Measurements from ENCODE around the gene ADGRG3.
"Not testable (repeated sequence)": the region's sequence is repeated elsewhere in the genome, so short reads cannot be mapped to it uniquely, and the experiment has no call there.

The ADGRG3 gene

DNA sequence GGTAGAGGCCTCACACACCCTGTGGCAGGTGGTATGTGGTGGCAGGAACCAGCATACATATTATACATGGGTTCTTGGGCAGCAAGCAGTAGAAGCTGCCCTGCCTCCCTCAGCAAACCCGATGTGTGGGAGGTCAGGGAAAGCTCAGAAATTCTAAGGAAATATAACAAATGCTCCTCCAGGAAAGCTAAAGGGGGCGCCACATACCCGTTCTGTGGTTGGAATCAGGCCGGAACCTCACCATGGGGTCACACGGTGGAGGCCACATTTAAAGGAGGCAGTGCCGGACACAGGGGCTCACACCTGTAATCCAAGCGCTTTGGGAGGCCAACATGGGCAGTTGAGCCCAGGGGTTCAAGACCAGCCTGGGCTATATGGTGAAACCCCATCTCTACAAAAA, 55.1 kb downstream of the ADGRG3 start:
- no peak for DNase-seq

- DNase-seq, result no peak
Observed at GRCh38 chr16:57724531-57724930, 56.4 kb downstream of the ADGRG3 start.

GRCh38 chr16:57725151-57725550, 57.0 kb downstream of the ADGRG3 start:
- no peak for DNase-seq

- no peak for DNase-seq
Observed at GRCh38 chr16:57725554-57725953, 57.4 kb downstream of the ADGRG3 start.

GRCh38 chr16:57725976-57726375, 57.9 kb downstream of the ADGRG3 start:
- DNase-seq, result no peak

- DNase-seq, result no peak
Observed at GRCh38 chr16:57726433-57726947, 58.4 kb downstream of the ADGRG3 start.

GRCh38 chr16:57727610-57728009, 59.5 kb downstream of the ADGRG3 start:
- DNase-seq, result no peak

DNA sequence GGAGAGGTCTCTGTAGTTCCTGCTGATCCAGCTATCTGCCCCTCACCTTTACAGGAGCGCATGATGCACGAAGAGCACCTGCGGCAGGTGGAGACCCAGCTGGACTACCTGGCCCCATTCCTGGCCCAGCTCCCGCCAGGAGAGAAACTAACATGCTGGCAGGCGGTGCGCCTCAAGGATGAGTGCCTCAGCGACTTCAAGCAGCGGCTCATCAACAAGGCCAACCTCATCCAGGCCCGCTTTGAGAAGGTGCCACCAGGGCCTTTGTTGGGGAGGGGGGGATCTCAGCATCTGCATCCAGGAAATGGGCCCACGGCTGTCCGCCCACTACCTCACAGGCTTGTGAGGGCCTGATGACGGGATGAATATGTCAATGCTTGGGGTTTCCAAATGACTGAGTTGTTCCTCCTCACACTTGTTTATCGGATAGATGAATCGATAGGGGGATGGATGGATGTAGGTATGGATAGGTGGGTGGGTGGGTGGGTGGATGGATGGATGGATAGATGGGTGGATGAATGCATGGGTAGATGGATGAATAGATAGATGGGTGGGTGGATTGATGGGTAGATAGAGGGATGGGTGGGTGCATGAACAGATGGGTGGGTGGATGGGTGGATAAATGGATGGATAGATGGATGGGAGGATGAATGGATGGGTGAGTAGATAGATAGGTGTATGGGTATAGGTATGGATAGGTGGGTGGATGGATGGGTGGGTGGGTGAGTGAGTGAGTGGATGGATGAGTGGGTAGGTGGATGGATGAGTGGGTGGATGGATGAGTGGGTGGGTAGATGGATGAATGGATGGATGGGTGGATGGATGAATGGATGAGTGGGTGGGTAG, 60.5 kb downstream of the ADGRG3 start:
- no peak for DNase-seq

DNA sequence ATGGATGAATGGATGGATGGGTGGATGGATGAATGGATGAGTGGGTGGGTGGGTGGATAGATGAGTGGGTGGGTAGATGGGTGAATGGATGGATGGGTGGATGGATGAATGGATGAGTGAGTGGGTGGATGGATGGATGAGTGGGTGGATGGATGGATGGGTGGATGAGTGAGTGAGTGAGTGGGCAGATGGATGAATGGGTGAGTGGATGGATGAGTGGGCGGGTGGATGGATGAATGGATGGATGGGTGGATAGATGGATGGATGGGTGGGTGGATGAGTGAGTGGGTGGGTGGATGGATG, 61.0 kb downstream of the ADGRG3 start:
- DNase-seq, result no peak

DNA sequence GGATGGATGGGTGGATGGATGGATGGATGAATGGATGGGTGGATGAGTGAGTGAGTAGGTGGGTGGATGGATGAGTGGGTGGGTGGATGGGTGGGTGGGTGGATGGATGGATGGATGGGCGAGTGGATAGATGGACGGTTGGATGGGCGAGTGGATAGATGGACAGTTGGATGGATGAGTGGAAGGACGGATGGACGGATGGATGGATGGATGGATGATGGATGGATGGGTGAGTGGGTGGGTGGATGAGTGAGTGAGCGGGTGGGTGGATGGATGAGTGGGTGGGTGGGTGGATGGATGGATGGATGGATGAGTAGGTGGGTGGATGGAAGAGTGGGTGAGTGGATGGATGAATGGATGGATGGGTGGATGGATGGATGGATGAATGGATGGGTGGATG, 61.7 kb downstream of the ADGRG3 start:
- DNase-seq, result not testable (repeated sequence)

DNA sequence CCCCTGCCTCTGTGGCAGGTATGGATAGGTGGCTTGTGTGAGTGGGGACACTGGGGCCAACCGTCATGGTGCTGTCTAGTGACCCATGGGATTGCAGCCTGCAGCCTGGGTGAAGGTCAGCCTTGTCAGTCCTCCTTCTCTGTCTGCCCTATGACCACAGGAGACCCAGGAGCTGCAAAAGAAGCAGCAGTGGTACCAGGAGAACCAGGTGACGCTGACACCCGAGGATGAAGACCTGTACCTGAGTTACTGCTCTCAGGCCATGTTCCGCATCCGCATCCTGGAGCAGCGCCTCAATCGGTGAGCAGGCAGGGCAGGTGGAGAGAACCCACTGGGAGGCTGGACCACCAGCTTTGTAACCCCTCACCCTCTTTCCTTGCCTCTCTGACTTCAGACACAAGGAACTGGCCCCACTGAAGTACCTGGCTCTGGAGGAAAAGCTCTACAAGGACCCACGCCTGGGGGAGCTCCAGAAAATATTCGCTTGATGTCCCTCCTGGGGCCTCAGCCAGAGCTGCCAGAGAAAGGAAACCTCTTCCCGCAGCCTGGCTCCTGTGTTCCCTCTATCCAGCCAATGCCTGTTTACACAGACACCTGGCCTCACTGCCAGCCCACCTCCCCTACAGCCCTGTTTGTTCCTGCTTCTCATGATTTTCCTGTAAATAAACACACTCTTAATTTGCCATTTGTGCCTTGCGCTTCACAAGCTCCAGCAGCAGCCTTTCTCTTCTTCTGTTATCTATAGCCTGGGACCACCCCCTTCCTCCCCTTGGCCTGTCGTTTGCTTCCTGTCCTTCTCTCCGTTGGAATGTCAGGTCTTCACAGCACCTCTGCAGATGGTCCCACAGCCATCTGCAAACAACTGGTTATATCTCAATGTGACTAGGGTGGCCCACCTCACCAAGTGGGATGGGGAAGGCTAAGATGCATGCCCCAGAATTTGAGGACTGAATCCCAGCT, 62.9 kb downstream of the ADGRG3 start:
- DNase-seq, result no peak

- DNase-seq, result no peak
Observed at GRCh38 chr16:57732037-57732436, 63.9 kb downstream of the ADGRG3 start.

DNA sequence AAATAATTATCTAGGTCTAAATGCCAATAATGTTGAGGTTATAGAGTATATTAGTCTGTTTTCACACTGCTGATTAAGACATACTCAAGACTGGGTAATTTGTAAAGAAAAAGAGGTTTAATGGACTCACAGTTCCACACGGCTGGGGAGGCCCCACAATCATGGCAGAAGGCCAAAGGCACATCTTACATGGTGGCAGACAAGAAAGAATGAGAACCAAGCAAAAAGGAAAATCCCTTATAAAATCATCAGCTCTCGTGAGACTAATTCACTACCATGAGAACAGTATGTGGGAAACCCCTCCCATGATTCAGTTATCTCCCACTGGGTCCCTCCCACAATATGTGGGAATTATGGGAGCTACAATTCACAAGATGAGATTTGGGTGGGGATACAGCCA, 64.6 kb downstream of the ADGRG3 start:
- no peak for DNase-seq

DNA sequence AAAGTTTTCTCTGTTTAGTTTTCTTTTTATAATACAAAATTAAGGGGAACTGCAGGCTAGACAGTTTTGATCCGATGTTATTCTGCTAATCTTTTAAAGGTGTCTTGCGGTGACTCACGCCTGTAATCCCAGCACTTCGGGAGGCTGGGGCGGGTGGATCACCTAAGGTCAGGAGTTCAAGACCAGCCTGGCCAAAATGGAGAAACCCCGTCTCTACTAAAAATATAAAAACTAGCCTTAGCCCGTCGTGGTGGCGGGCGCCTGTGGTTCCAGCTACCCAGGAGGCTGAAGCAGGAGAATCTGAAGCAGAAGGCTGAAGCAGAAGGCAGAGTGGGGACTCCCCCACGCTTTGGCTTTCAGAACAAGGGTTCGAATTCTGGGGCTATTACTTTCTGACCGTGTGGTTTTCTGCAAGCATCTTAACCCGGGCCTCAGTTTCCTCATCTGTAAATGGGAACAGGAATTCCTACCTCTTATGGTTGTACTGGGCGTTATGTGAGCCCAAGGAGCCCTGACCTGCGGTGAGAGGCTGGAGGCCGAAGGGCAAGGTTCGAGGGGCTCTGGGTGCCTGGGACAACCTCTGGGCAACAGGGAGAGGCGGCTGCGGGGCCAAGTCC, 66.3 kb downstream of the ADGRG3 start:
- DNase-seq, result no peak

- DNase-seq, result peak; percentile 99
Observed at GRCh38 chr16:57734925-57735754, 67.0 kb downstream of the ADGRG3 start.

- no peak for DNase-seq
Observed at GRCh38 chr16:57735755-57736418, 67.8 kb downstream of the ADGRG3 start, which contains the start of gene KATNB1. Gene KATNB1 (plus strand): TSS chr16:57735770. CDS start chr16:57737244, 1,474 bp downstream.

GRCh38 chr16:57736419-57737351, 68.6 kb downstream of the ADGRG3 start:
- DNase-seq, result peak; percentile 65

DNA sequence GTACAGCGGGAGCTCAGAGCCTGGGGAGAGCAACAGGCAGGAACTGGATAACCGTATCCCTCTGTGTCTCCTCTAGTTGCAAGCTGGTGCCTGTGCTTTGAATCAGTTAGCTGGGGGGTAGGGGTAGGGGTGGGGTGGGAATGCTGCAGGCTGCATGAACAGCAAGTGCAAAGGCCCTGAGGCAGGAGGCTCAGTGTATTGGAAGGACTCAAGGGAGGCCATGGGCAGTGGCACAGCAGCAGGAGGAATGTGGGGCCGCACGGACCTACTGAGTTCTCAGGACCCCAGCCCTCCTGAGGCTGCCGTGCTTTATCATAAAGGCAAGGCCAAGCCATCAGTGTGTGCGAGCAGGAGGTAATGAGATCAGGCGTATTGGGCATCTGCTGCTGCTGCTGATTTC, 70.7 kb downstream of the ADGRG3 start:
- DNase-seq, result no peak
